Nephron (organoid): ENCODE results near the gene ADAMTS10.

Experiments used
- H3K27ac Mint-ChIP-seq, 3 experiments: 2 replicates each; pipeline ENCODE4 v1.8.0; 2020; ENCODE audit warnings: mixed read lengths in 3 of 3, mild to moderate bottlenecking in 2 of 3, moderate library complexity in 1 of 3
- H3K27me3 Mint-ChIP-seq: 2 replicates; pipeline ENCODE4 v1.8.0; 2021; ENCODE audit warnings: low read depth, mild to moderate bottlenecking, moderate library complexity, mixed read lengths
- H3K36me3 Mint-ChIP-seq: 2 replicates; pipeline ENCODE4 v1.8.0; 2020; ENCODE audit warnings: low read depth, mixed read lengths
- H3K4me1 Mint-ChIP-seq: 2 replicates; pipeline ENCODE4 v1.8.0; 2020; ENCODE audit warnings: mixed read lengths
- H3K4me3 Mint-ChIP-seq, 3 experiments: 2 replicates each; pipeline ENCODE4 v1.8.0; 2020; ENCODE audit warnings: mild to moderate bottlenecking in 3 of 3, mixed read lengths in 3 of 3, moderate library complexity in 2 of 3
- H3K9me3 Mint-ChIP-seq: 2 replicates; pipeline ENCODE4 v1.8.0; 2020; ENCODE audit warnings: mixed read lengths
- TF ChIP-seq, protein P1 (sequence below), 3 experiments: fragments of 200-600 bp; sonication (generic); IDR thresholded peaks; one replicate each; pipeline ENCODE4 v1.5.0; 2021; ENCODE audit warnings: antibody characterized with exemption in 3 of 3; ENCODE audit not compliant: unreplicated experiment in 3 of 3

The ADAMTS10 gene

GRCh38 chr19:8609279-8610040, 1.1 kb downstream of the ADAMTS10 start:
- TF ChIP-seq, protein P1, sequence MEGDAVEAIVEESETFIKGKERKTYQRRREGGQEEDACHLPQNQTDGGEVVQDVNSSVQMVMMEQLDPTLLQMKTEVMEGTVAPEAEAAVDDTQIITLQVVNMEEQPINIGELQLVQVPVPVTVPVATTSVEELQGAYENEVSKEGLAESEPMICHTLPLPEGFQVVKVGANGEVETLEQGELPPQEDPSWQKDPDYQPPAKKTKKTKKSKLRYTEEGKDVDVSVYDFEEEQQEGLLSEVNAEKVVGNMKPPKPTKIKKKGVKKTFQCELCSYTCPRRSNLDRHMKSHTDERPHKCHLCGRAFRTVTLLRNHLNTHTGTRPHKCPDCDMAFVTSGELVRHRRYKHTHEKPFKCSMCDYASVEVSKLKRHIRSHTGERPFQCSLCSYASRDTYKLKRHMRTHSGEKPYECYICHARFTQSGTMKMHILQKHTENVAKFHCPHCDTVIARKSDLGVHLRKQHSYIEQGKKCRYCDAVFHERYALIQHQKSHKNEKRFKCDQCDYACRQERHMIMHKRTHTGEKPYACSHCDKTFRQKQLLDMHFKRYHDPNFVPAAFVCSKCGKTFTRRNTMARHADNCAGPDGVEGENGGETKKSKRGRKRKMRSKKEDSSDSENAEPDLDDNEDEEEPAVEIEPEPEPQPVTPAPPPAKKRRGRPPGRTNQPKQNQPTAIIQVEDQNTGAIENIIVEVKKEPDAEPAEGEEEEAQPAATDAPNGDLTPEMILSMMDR (IDR thresholded peaks at IDR 0.05; ENCODE audit: unreplicated experiment in 3 of 3) = peak; percentile 22 to 35 (median 26)
- peak overlapping the region; percentile 95 to 99 (median 99) for H3K4me3 Mint-ChIP-seq
- peaks cover 7% of the 10 kb centered on the region for H3K9me3 Mint-ChIP-seq
- H3K27me3 Mint-ChIP-seq = no peaks in the 10 kb centered on the region
- H3K27ac Mint-ChIP-seq = peak overlapping the region; percentile 98 to 99 (median 98)
- peaks cover 40% of the 10 kb centered on the region for H3K4me1 Mint-ChIP-seq
- H3K36me3 Mint-ChIP-seq = peaks cover 40% of the 10 kb centered on the region

DNA sequence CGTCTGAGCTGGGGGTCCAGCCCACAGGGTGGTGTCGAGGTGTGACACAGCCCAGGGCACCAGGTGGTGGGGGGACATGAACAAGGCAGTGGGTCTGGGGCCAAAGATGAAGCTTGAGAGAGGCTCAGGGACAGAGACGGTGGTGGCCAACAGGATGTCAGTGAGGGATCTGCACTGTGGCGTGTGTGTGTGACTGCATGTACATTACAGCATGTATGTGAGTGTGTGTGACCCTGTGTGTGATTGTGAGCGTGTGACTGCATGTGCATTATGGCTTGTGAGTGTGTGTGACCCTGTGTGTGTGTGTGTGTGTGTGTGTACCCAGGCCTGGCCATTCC, 1.6 kb downstream of the ADAMTS10 start:
- peaks cover 40% of the 10 kb centered on the region for H3K4me1 Mint-ChIP-seq
- H3K36me3 Mint-ChIP-seq = peaks cover 41% of the 10 kb centered on the region
- TF ChIP-seq, protein P1 (IDR thresholded peaks at IDR 0.05; ENCODE audit: unreplicated experiment in 3 of 3) = no peak
- H3K4me3 Mint-ChIP-seq = peak overlapping the region; percentile 95 to 98 (median 95)
- peak overlapping the region; percentile 97 to 99 (median 98) for H3K27ac Mint-ChIP-seq
- peaks cover 7% of the 10 kb centered on the region for H3K9me3 Mint-ChIP-seq
- no peaks in the 10 kb centered on the region for H3K27me3 Mint-ChIP-seq

- H3K36me3 Mint-ChIP-seq = peaks cover 56% of the 10 kb centered on the region
- peaks cover 7% of the 10 kb centered on the region for H3K9me3 Mint-ChIP-seq
- H3K27me3 Mint-ChIP-seq = no peaks in the 10 kb centered on the region
- H3K27ac Mint-ChIP-seq = peak overlapping the region; percentile 17 to 68 (median 21)
- peak overlapping the region; percentile 47 to 75 (median 74) for H3K4me3 Mint-ChIP-seq
- H3K4me1 Mint-ChIP-seq = peaks cover 34% of the 10 kb centered on the region
- TF ChIP-seq, protein P1 (IDR thresholded peaks at IDR 0.05; ENCODE audit: unreplicated experiment in 3 of 3) = no peak
Observed at GRCh38 chr19:8607386-8607785, 3.1 kb downstream of the ADAMTS10 start.

GRCh38 chr19:8605514-8605913, 5.0 kb downstream of the ADAMTS10 start:
- H3K4me3 Mint-ChIP-seq = no peak overlapping the region
- H3K36me3 Mint-ChIP-seq = peaks cover 75% of the 10 kb centered on the region
- TF ChIP-seq, protein P1 (IDR thresholded peaks at IDR 0.05; ENCODE audit: unreplicated experiment in 3 of 3) = no peak
- H3K27me3 Mint-ChIP-seq = no peaks in the 10 kb centered on the region
- peaks cover 7% of the 10 kb centered on the region for H3K9me3 Mint-ChIP-seq
- H3K4me1 Mint-ChIP-seq = peaks cover 30% of the 10 kb centered on the region
- H3K27ac Mint-ChIP-seq = no peak overlapping the region

DNA sequence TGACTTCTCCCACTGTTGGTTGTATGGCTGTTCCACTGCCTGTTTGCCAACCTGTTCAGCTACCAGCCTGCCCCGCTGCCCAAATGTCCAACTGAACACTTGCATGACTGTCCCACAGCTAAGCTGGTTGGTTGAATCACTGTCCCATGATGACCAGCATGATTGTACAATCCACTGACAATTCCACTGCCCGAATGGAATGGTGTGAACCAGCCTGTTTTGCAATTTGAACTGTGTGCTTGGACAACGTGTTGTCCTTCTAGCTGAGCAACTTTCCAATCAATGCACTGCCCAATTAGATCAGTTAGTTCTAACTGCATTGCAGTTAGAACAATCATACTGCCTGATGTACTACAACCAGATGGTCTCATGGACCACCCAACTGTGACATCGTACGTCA, 8.7 kb downstream of the ADAMTS10 start:
- TF ChIP-seq, protein P1 (IDR thresholded peaks at IDR 0.05; ENCODE audit: unreplicated experiment in 3 of 3) = no peak
- Mint-ChIP-seq H3K27me3 (no peaks in the 10 kb centered on the region), H3K4me3 (no peak overlapping the region), H3K9me3 (peaks cover 7% of the 10 kb centered on the region), H3K4me1 (peaks cover 3% of the 10 kb centered on the region), H3K27ac (no peak overlapping the region), H3K36me3 (peaks cover 86% of the 10 kb centered on the region)

DNA sequence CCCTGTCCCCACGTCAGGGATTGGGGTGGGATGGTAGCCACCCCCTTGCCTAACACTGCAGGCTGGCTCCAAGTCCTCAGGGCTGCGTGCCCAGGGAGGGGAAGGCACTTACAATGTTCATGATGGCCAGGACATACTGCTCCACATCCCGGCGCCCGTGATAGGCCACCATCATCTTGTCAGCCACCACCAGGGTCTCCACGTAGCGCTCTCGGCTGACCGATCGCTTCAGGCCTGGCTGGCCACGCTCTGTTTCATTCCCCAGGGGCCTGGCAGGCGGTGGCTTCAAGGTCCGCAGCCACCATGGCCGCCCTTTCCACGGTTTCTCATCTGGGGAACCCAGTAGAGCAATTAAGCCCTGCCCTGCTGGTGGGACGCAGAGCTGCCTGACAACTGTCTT, 9.7 kb downstream of the ADAMTS10 start:
- TF ChIP-seq, protein P1 (IDR thresholded peaks at IDR 0.05; ENCODE audit: unreplicated experiment in 3 of 3) = no peak
- no peak overlapping the region for H3K4me3 Mint-ChIP-seq
- no peaks in the 10 kb centered on the region for H3K4me1 Mint-ChIP-seq
- peaks cover 3% of the 10 kb centered on the region for H3K9me3 Mint-ChIP-seq
- H3K27me3 Mint-ChIP-seq = no peaks in the 10 kb centered on the region
- peaks cover 80% of the 10 kb centered on the region for H3K36me3 Mint-ChIP-seq
- H3K27ac Mint-ChIP-seq = no peak overlapping the region
